ENCODE results near the gene CGNL1. TPM values are rescaled to one million over a fixed set of nuclear protein-coding genes. Genes with fewer than 3 reads are reported as not detected.

The CGNL1 gene
- total RNA-seq, 1 experiment from 2014 or later, result 0.31 TPM

DNA sequence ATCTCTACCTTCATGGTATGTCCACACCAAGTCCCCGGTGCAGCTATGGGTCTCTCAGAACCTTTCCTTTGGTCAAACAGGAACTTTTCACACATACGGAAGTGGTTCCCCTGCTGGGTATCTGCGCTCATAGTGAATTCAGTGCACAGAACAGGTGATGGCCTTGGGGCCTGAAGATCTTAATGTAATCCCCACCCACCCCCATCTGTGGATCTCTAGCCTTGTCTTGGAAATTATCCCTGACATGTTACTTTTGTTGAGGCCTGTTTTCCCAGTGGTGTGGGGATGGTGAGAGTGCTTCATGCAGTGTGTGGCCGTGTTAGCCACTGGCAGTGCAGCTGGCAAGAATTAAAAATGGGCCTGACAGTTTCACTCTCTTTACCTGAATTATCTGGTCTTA, 143.5 kb downstream of the CGNL1 start:
- CTCF ChIA-PET, result interaction anchor here (0.6 kb wide), 1 partner anchor 1031 kb away, joined by 4 read pairs; no protein-coding TSS in a partner anchor
- no peaks in the 10 kb centered on the region for H3K79me2 ChIP-seq (ENCODE audit: low read depth)
- H3K9me3 ChIP-seq (ENCODE audit: insufficient read depth, low read depth), result no peaks in the 10 kb centered on the region
- no TSS peak for BruUV-seq (replicated peaks)
- intact Hi-C loops (cut with micrococcal nuclease; ENCODE audit: unreplicated experiment), result no loop called here
- no peaks in the 10 kb centered on the region for H3K27me3 ChIP-seq (ENCODE audit: insufficient read depth, low read depth)
- no peak for TF ChIP-seq EZH2 (IDR thresholded peaks at IDR 0.05; ENCODE audit: low read depth)
- TF ChIP-seq, protein P1, sequence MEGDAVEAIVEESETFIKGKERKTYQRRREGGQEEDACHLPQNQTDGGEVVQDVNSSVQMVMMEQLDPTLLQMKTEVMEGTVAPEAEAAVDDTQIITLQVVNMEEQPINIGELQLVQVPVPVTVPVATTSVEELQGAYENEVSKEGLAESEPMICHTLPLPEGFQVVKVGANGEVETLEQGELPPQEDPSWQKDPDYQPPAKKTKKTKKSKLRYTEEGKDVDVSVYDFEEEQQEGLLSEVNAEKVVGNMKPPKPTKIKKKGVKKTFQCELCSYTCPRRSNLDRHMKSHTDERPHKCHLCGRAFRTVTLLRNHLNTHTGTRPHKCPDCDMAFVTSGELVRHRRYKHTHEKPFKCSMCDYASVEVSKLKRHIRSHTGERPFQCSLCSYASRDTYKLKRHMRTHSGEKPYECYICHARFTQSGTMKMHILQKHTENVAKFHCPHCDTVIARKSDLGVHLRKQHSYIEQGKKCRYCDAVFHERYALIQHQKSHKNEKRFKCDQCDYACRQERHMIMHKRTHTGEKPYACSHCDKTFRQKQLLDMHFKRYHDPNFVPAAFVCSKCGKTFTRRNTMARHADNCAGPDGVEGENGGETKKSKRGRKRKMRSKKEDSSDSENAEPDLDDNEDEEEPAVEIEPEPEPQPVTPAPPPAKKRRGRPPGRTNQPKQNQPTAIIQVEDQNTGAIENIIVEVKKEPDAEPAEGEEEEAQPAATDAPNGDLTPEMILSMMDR (conservative IDR thresholded peaks at IDR 0.05), result no peak
- H3K36me3 ChIP-seq (ENCODE audit: low read depth), result no peaks in the 10 kb centered on the region
- H3F3A ChIP-seq (ENCODE audit: insufficient read depth, low read depth), result no peaks in the 10 kb centered on the region
- no peaks in the 10 kb centered on the region for H3K9me2 ChIP-seq (ENCODE audit: insufficient read depth)
- H2AFZ ChIP-seq, result no peak overlapping the region
- no peak overlapping the region for H3K27ac ChIP-seq
- no peak overlapping the region for H3K4me3 ChIP-seq
- POLR2A ChIA-PET (ENCODE audit: unreplicated experiment), result interaction anchor here (0.5 kb wide), 1 partner anchor 182 kb away, joined by 3 read pairs; no protein-coding TSS in a partner anchor
- no peaks in the 10 kb centered on the region for H4K20me1 ChIP-seq (ENCODE audit: insufficient read depth)
- H3K4me1 ChIP-seq (replicated peaks; ENCODE audit: insufficient read depth), result no peaks in the 10 kb centered on the region
- no peak overlapping the region for H3K4me2 ChIP-seq
- DNase-seq, result no peak

GRCh38 chr15:57521503-57521902, 145.2 kb downstream of the CGNL1 start:
- Histone ChIP-seq H3K4me1 (replicated peaks; ENCODE audit: insufficient read depth) (no peaks in the 10 kb centered on the region), H3K27me3 (ENCODE audit: insufficient read depth, low read depth) (no peaks in the 10 kb centered on the region), H4K20me1 (ENCODE audit: insufficient read depth) (no peaks in the 10 kb centered on the region), H3K9me2 (ENCODE audit: insufficient read depth) (no peaks in the 10 kb centered on the region), H2AFZ (no peak overlapping the region), H3K4me3 (no peak overlapping the region), H3K79me2 (ENCODE audit: low read depth) (no peaks in the 10 kb centered on the region), H3F3A (ENCODE audit: insufficient read depth, low read depth) (no peaks in the 10 kb centered on the region), H3K27ac (no peak overlapping the region), H3K36me3 (ENCODE audit: low read depth) (no peaks in the 10 kb centered on the region), H3K4me2 (no peak overlapping the region), H3K9me3 (ENCODE audit: insufficient read depth, low read depth) (no peaks in the 10 kb centered on the region)
- BruUV-seq (replicated peaks), result no TSS peak
- ChIA-PET CTCF (no interaction called here), POLR2A (ENCODE audit: unreplicated experiment) (no interaction called here)
- intact Hi-C loops (cut with micrococcal nuclease; ENCODE audit: unreplicated experiment), result no loop called here
- no peak for TF ChIP-seq EZH2 (IDR thresholded peaks at IDR 0.05; ENCODE audit: low read depth)
- TF ChIP-seq, protein P1 (conservative IDR thresholded peaks at IDR 0.05), result no peak
- DNase-seq, result no peak

DNA sequence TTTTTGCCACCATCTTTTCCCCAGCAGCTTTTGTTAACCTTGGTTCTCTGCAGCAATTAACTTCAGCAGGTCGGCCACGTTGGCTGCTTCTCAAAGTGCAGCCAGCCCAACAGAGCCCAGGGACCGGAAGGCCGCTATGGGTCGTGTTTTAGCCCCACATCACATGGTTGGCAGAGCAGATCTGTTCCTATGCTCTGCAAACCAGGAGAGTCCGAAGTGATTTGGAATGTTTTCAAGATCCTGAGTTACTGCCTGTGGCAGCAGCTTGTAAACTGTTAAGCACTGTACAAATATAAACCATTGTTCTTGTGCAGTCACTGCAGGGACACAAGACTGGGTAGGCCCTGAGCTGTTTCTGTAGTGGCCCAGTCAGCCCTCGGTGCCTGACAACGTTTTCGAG, 145.8 kb downstream of the CGNL1 start:
- ChIA-PET POLR2A (ENCODE audit: unreplicated experiment) (no interaction called here), CTCF (no interaction called here)
- Histone ChIP-seq H3K79me2 (ENCODE audit: low read depth) (no peaks in the 10 kb centered on the region), H3K4me2 (no peak overlapping the region), H3K9me2 (ENCODE audit: insufficient read depth) (no peaks in the 10 kb centered on the region), H3K27me3 (ENCODE audit: insufficient read depth, low read depth) (no peaks in the 10 kb centered on the region), H3K4me1 (replicated peaks; ENCODE audit: insufficient read depth) (no peaks in the 10 kb centered on the region), H4K20me1 (ENCODE audit: insufficient read depth) (no peaks in the 10 kb centered on the region), H2AFZ (no peak overlapping the region), H3K9me3 (ENCODE audit: insufficient read depth, low read depth) (no peaks in the 10 kb centered on the region), H3K27ac (no peak overlapping the region), H3K36me3 (ENCODE audit: low read depth) (no peaks in the 10 kb centered on the region), H3F3A (ENCODE audit: insufficient read depth, low read depth) (no peaks in the 10 kb centered on the region), H3K4me3 (no peak overlapping the region)
- TF ChIP-seq, protein P1 (conservative IDR thresholded peaks at IDR 0.05), result no peak
- no peak for TF ChIP-seq EZH2 (IDR thresholded peaks at IDR 0.05; ENCODE audit: low read depth)
- BruUV-seq (replicated peaks), result no TSS peak
- intact Hi-C loops (cut with micrococcal nuclease; ENCODE audit: unreplicated experiment), result no loop called here
- no peak for DNase-seq
